ENCODE measurements around the gene GALNT16. TPM values are rescaled to one million over a fixed set of nuclear protein-coding genes. Genes with fewer than 3 reads are reported as not detected.
"Not testable (repeated sequence)": the region's sequence is repeated elsewhere in the genome, so short reads cannot be mapped to it uniquely, and the experiment has no call there.

The GALNT16 gene
- total RNA-seq, 1 donor from 2014 or later: 36.7 TPM

- Mint-ChIP-seq H3K36me3 (ENCODE audit: low read depth) (no peaks in the 10 kb centered on the region), H3K27ac (ENCODE audit: unreplicated experiment) (no peak overlapping the region)
- no peak for TF ChIP-seq CTCF (IDR thresholded peaks at IDR 0.05)
Measured at GRCh38 chr14:69289811-69290520, 30.0 kb downstream of the GALNT16 start.

GRCh38 chr14:69290881-69291280, 30.9 kb downstream of the GALNT16 start:
- H3K4me3 Mint-ChIP-seq (ENCODE audit: unreplicated experiment); H3K36me3 Mint-ChIP-seq (ENCODE audit: low read depth); DNase-seq (ENCODE audit: low spot score); H3K9me3 Mint-ChIP-seq (ENCODE audit: low read depth); H3K27ac Mint-ChIP-seq (ENCODE audit: unreplicated experiment); H3K27me3 Mint-ChIP-seq (ENCODE audit: low read depth): not testable (repeated sequence)
- peaks cover 21% of the 10 kb centered on the region for H3K4me1 Mint-ChIP-seq (ENCODE audit: low read depth)

More at GRCh38 chr14:69289811-69290520, 30.0 kb downstream of the GALNT16 start:
- peaks cover 21% of the 10 kb centered on the region for H3K4me1 Mint-ChIP-seq (ENCODE audit: low read depth)
- no peak overlapping the region for H3K4me3 Mint-ChIP-seq (ENCODE audit: unreplicated experiment)
- no peaks in the 10 kb centered on the region for H3K27me3 Mint-ChIP-seq (ENCODE audit: low read depth)
- DNase-seq (ENCODE audit: low spot score): no peak
- no peaks in the 10 kb centered on the region for H3K9me3 Mint-ChIP-seq (ENCODE audit: low read depth)

GRCh38 chr14:69291396-69291795, 31.4 kb downstream of the GALNT16 start:
- Mint-ChIP-seq H3K27me3 (ENCODE audit: low read depth) (no peaks in the 10 kb centered on the region), H3K4me1 (ENCODE audit: low read depth) (peaks cover 21% of the 10 kb centered on the region), H3K9me3 (ENCODE audit: low read depth) (no peaks in the 10 kb centered on the region), H3K36me3 (ENCODE audit: low read depth) (no peaks in the 10 kb centered on the region), H3K4me3 (ENCODE audit: unreplicated experiment) (no peak overlapping the region), H3K27ac (ENCODE audit: unreplicated experiment) (no peak overlapping the region)
- no peak for DNase-seq (ENCODE audit: low spot score)
- no peak for TF ChIP-seq CTCF (IDR thresholded peaks at IDR 0.05)

- Mint-ChIP-seq H3K27ac (ENCODE audit: unreplicated experiment) (no peak overlapping the region), H3K36me3 (ENCODE audit: low read depth) (no peaks in the 10 kb centered on the region), H3K4me3 (ENCODE audit: unreplicated experiment) (no peak overlapping the region), H3K27me3 (ENCODE audit: low read depth) (no peaks in the 10 kb centered on the region), H3K9me3 (ENCODE audit: low read depth) (no peaks in the 10 kb centered on the region), H3K4me1 (ENCODE audit: low read depth) (peaks cover 21% of the 10 kb centered on the region)
- TF ChIP-seq CTCF (IDR thresholded peaks at IDR 0.05): no peak
- DNase-seq (ENCODE audit: low spot score): no peak
Measured at GRCh38 chr14:69291891-69292561, 32.1 kb downstream of the GALNT16 start.

- Mint-ChIP-seq H3K27ac (ENCODE audit: unreplicated experiment) (no peak overlapping the region), H3K36me3 (ENCODE audit: low read depth) (no peaks in the 10 kb centered on the region), H3K9me3 (ENCODE audit: low read depth) (no peaks in the 10 kb centered on the region), H3K4me1 (ENCODE audit: low read depth) (peaks cover 19% of the 10 kb centered on the region), H3K27me3 (ENCODE audit: low read depth) (peaks cover 2% of the 10 kb centered on the region), H3K4me3 (ENCODE audit: unreplicated experiment) (no peak overlapping the region)
- peak; percentile 48 for DNase-seq (ENCODE audit: low spot score)
- TF ChIP-seq CTCF (IDR thresholded peaks at IDR 0.05): no peak
Measured at GRCh38 chr14:69298131-69299071, 38.4 kb downstream of the GALNT16 start.

Measured in chondrocyte (in vitro differentiated cells).